GM12864 (cell line): Measurements from ENCODE around the gene VSTM2B.

Experiments
- DNase-seq: peaks from one replicate; pipeline ENCODE4 v3.0.0-alpha.2; 2011; ENCODE audit warnings: low read depth
- H3K4me3 ChIP-seq: 2 replicates; pipeline ENCODE4 v1.5.1; 2011; ENCODE audit warnings: mild to moderate bottlenecking, low read depth, low read length, control low read depth
- TF ChIP-seq, protein P1 (sequence below): IDR thresholded peaks from 2 replicates; pipeline ENCODE4 v1.5.1; 2011; ENCODE audit warnings: low read depth, mild to moderate bottlenecking, moderate library complexity, low read length, control low read depth, inconsistent platforms; ENCODE audit errors: missing control alignments

The VSTM2B gene

DNA sequence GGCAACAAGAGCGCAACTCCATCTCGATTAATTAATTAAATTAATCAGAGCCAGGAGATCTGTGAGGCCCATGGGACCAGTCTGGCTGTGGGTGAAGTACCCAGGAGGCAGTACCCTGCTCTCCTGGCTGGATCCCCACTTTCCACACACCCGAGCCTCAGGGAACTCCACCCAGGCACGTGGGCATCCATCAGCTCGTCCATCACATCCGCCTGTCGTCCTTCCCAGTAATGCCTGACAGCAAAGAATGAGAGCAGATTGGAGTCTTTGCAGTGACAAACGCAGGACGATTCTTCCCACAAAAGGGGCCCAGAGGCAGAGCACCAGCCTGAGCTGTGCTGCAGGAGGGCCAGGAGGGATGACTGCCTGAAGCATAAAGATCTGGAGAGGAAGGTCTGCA lies 35.8 kb downstream of the VSTM2B start:
- DNase-seq: no peak
- no peak overlapping the region for H3K4me3 ChIP-seq
- TF ChIP-seq, protein P1, sequence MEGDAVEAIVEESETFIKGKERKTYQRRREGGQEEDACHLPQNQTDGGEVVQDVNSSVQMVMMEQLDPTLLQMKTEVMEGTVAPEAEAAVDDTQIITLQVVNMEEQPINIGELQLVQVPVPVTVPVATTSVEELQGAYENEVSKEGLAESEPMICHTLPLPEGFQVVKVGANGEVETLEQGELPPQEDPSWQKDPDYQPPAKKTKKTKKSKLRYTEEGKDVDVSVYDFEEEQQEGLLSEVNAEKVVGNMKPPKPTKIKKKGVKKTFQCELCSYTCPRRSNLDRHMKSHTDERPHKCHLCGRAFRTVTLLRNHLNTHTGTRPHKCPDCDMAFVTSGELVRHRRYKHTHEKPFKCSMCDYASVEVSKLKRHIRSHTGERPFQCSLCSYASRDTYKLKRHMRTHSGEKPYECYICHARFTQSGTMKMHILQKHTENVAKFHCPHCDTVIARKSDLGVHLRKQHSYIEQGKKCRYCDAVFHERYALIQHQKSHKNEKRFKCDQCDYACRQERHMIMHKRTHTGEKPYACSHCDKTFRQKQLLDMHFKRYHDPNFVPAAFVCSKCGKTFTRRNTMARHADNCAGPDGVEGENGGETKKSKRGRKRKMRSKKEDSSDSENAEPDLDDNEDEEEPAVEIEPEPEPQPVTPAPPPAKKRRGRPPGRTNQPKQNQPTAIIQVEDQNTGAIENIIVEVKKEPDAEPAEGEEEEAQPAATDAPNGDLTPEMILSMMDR: no peak

DNA sequence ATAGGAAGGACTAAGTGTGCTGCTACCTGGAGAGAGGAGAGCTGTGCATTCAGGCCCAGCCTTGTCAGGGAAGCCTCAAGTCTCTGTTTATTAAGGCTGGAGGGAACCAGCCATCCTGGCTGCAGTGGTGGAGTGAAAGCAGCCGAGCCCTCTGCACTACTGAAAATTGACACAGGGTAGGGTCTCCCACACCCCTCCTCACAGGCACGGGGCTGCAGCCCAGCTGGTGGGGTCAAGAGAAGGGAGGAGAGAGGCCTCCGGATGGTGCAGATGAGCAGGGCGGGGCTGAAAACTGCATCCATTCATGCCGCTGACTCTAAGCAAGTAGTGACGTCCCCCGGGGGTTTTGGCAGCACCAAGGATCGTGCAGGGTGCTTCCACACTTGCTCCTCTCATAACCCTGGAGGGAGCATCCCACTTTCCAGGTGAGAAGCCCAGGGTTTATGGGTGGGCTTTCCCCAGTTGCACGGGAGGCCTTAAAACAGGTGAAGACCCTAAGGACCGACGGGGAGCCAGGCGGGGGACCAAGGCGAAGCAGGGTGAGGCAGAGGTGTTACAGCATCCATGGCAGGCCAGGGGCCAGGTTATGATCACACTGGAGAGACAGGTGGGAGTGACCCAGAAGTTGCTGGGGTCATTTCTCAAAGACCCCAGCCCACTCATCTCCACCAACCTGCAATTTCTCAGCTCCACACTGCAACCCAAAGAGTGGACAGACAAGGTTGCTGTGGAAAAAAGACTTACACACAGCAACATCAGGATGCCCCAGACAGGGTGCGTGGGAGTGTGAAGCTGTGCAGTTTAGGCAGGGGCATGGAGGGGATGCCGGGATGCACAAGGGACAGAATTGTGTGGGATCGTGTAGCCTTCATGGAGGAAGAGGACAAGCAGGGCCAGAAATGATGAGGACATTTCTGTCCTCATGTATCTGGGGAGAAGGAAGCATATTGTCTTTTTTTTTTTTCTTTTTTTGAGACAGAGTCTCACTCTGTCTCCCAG lies 36.8 kb downstream of the VSTM2B start:
- no peak overlapping the region for H3K4me3 ChIP-seq
- DNase-seq: no peak
- TF ChIP-seq, protein P1: no peak

DNA sequence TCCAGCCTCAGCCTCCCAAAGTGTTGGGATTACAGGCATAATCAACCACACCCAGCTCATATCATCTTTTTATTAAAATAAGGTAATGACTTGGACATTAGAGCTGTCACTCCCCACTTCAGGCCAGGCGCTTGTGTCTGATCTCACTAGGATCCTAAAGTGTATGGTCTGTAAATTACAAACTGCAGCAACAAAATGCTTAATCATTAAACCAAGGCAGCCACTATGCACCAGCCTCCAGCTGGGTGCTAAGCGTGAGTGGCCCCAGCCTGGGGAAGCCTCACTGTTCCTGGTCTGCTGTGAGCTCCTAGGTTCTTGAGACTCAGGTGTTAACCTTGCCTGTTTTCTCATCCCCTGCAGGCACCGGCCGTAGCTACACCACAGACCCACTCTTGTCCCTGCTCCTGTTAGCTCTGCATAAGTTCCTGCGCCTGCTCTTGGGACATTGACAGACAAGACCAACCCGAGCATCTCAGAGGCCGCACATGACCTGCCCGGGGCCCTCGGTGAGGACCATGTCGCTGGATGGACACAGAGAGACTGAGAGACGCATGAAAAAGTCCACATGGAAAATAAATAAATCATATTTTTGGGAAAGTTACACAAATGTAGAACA lies 37.8 kb downstream of the VSTM2B start:
- TF ChIP-seq, protein P1: no peak
- no peak overlapping the region for H3K4me3 ChIP-seq
- DNase-seq: no peak

DNA sequence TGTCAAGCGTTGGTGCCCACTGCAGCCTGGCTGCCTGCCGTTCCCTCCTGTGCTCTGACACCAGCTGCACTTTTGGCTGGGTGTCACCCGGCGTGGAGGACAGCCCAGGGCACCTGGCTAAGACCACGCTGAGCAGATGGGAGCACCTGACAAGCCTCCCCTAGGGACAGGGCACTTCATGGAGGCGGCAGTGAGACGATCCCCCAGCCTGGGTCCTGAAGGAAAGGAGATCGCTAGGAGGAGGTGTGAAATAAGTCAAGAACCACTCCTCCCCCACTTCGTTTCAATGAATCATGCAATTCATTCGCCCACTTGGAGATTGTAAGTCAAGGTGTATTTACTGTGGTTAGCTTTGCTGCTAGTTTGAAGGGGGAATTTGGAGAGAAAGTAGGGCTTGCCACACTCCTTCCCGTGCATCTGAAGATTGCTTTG lies 38.8 kb downstream of the VSTM2B start:
- DNase-seq: no peak
- no peak overlapping the region for H3K4me3 ChIP-seq
- TF ChIP-seq, protein P1: no peak

DNA sequence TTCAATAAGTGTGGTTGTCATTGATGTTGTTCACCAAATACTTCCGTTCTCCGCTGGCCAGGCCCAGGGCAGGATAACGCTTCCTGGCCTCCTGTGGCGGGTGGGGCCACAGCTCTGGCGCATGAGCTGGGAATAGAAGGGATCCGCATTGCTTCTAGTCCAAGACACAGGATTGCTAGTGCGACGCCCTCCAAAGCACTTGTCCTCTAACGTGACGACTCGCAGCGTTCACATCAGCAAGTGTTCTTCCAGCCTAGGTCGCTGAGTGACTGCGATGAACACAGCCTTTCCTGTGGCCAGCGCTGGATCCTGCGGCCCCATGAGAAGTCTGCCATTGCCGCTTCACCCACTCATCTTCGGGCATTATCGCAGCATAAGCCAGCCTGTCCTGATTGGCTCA lies 39.4 kb downstream of the VSTM2B start:
- H3K4me3 ChIP-seq: no peak overlapping the region
- no peak for DNase-seq
- TF ChIP-seq, protein P1: no peak

DNA sequence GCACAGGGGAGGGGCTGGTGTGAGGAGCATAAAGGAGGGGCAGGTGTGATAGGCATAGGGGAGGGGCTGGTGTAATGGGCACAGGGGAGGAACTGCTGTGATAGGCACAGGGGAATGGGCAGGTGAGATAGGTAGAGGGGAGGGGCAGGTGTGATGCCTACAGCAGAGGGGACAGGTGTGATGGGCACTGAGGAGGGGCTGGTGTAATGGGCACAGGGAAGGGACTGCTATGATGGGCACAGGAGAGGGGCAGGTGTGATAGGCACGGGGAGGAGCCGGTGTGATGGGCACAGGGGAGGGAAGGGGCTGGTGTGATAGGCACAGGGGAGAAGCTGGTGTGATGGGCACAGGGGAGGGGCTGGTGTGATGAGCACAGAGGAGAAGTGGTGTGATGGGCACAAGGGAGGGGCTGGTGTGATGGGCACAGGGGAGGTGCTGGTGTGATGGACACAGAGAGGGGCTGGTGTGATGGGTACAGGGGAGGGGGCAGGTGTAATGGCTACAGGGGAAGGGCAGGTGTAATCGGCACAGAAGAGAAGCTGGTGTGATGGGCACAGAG lies 40.8 kb downstream of the VSTM2B start:
- TF ChIP-seq, protein P1: no peak
- DNase-seq: no peak
- no peak overlapping the region for H3K4me3 ChIP-seq
